Astrocyte of the spinal cord (primary cell): ENCODE measurements around the gene TCF3.

Experiments
- DNase-seq: peaks from one replicate; pipeline ENCODE4 v3.0.0; 2011; ENCODE audit warnings: low read depth, low spot score
- H3K4me3 ChIP-seq: 2 replicates; pipeline ENCODE4 v1.5.1; 2011; ENCODE audit warnings: low read depth, mild to moderate bottlenecking, low read length, moderate library complexity
- CTCF ChIP-seq: IDR thresholded peaks from 2 replicates; pipeline ENCODE4 v1.5.1; 2012; ENCODE audit warnings: low read depth, mild to moderate bottlenecking, low read length, inconsistent platforms
- in situ Hi-C: cut with HindIII; loops from 2 replicates; pipeline ENCODE4 v1.10.0; 2017; ENCODE audit warnings: low sequenced_read_pairs

The TCF3 gene

GRCh38 chr19:1621021-1621420 is 31.4 kb downstream of the TCF3 start:
- no peak for DNase-seq
- H3K4me3 ChIP-seq = no peak overlapping the region
- TF ChIP-seq CTCF = no peak
- in situ Hi-C loops = no loop called here

- H3K4me3 ChIP-seq = no peak overlapping the region
- no peak for TF ChIP-seq CTCF
- DNase-seq = no peak
- in situ Hi-C loops = no loop called here
Observed at GRCh38 chr19:1620502-1620901, 31.9 kb downstream of the TCF3 start.

- DNase-seq = no peak
- no peak overlapping the region for H3K4me3 ChIP-seq
- no peak for TF ChIP-seq CTCF
- in situ Hi-C loops = no loop called here
Observed at GRCh38 chr19:1619703-1620102, 32.7 kb downstream of the TCF3 start.

GRCh38 chr19:1619094-1619439 is 33.3 kb downstream of the TCF3 start:
- DNase-seq = no peak
- no peak for TF ChIP-seq CTCF
- no peak overlapping the region for H3K4me3 ChIP-seq
- in situ Hi-C loops = no loop called here

- in situ Hi-C loops = no loop called here
Observed at GRCh38 chr19:1618157-1619093, 34.0 kb downstream of the TCF3 start.

GRCh38 chr19:1616875-1617274 is 35.5 kb downstream of the TCF3 start:
- DNase-seq = no peak
- in situ Hi-C loops = no loop called here

More at GRCh38 chr19:1618157-1619093, 34.0 kb downstream of the TCF3 start:
- no peak overlapping the region for H3K4me3 ChIP-seq
- peak; percentile 6 for DNase-seq
- peak; percentile 43 for TF ChIP-seq CTCF

More at GRCh38 chr19:1616875-1617274, 35.5 kb downstream of the TCF3 start:
- TF ChIP-seq CTCF = no peak
- no peak overlapping the region for H3K4me3 ChIP-seq
